OCI-LY3 (cell line): ENCODE results near the gene LRFN4.

Experiments
- H2AFZ ChIP-seq: fragments of 200-600, 300-600 bp; shearing (Covaris generic); 2 replicates; pipeline ENCODE4 v1.6.0; 2014; ENCODE audit warnings: antibody characterized with exemption, low read depth, low read length
- H3K27ac ChIP-seq: fragments of 200-600, 300-600 bp; sonication (generic); 2 replicates; pipeline ENCODE4 v1.5.1; 2014; ENCODE audit warnings: mild to moderate bottlenecking, low read length, moderate library complexity, mixed read lengths
- H3K27me3 ChIP-seq: fragments of 200-600, 300-600 bp; sonication (generic); 2 replicates; pipeline ENCODE4 v1.6.1; 2014; ENCODE audit warnings: low read depth, low read length, mixed read lengths
- H3K36me3 ChIP-seq: fragments of 200-600, 300-600 bp; sonication (generic); replicated peaks from 2 replicates; pipeline ENCODE3; 2014; ENCODE audit warnings: low read depth, low read length, mixed read lengths
- H3K4me1 ChIP-seq: fragments of 300-600, 200-600 bp; sonication (generic); 2 replicates; pipeline ENCODE4 v1.6.1; 2014; ENCODE audit warnings: low read length, mixed read lengths
- H3K4me2 ChIP-seq: fragments of 200-600, 300-600 bp; sonication (generic); 2 replicates; pipeline ENCODE4 v1.6.1; 2014; ENCODE audit warnings: low read length, mixed read lengths
- H3K4me3 ChIP-seq: fragments of 300-600, 200-600 bp; sonication (generic); 2 replicates; pipeline ENCODE4 v1.5.1; 2014; ENCODE audit warnings: antibody characterized with exemption, mild to moderate bottlenecking, low read length, moderate library complexity
- H3K79me2 ChIP-seq: fragments of 300-600, 200-600 bp; shearing (Covaris generic); 2 replicates; pipeline ENCODE4 v1.6.1; 2014; ENCODE audit warnings: mild to moderate bottlenecking, low read length, mixed read lengths
- H3K9ac ChIP-seq: fragments of 300-600, 200-600 bp; shearing (Covaris generic); 2 replicates; pipeline ENCODE4 v1.6.0; 2014; ENCODE audit warnings: mild to moderate bottlenecking, low read length, moderate library complexity
- H3K9me3 ChIP-seq: fragments of 200-600, 300-600 bp; shearing (Covaris generic); 2 replicates; pipeline ENCODE4 v1.6.1; 2014; ENCODE audit warnings: low read length, mixed read lengths; ENCODE audit not compliant: insufficient read depth
- H4K20me1 ChIP-seq: fragments of 200-600, 300-600 bp; sonication (generic); 2 replicates; pipeline ENCODE4 v1.6.1; 2016; ENCODE audit warnings: low read length, mixed read lengths; ENCODE audit not compliant: insufficient read depth
- EZH2phosphoT487 ChIP-seq: fragments of 200-600 bp; shearing (Covaris generic); IDR thresholded peaks from 2 replicates; pipeline ENCODE4 v1.6.1; 2018; ENCODE audit warnings: antibody characterized with exemption, mixed run types, low read depth
- TF ChIP-seq, protein P1 (sequence below): fragments of 200-600, 300-600 bp; sonication (generic); IDR thresholded peaks from 2 replicates; pipeline ENCODE4 v1.5.1; 2014; ENCODE audit warnings: antibody characterized with exemption, low read length, low read depth

LRFN4 gene

GRCh38 chr11:66845143-66845875 is 11.6 kb upstream of the LRFN4 start:
- Histone ChIP-seq H3K36me3 (peaks cover 16% of the 10 kb centered on the region), H3K4me3 (no peak overlapping the region), H3K9ac (no peak overlapping the region), H3K27ac (no peak overlapping the region), H4K20me1 (no peaks in the 10 kb centered on the region), H2AFZ (no peak overlapping the region), H3K4me1 (peaks cover 18% of the 10 kb centered on the region), H3K9me3 (no peaks in the 10 kb centered on the region), H3K27me3 (no peaks in the 10 kb centered on the region), H3K79me2 (peaks cover 45% of the 10 kb centered on the region), H3K4me2 (no peak overlapping the region)
- TF ChIP-seq EZH2phosphoT487: no peak
- TF ChIP-seq, protein P1, sequence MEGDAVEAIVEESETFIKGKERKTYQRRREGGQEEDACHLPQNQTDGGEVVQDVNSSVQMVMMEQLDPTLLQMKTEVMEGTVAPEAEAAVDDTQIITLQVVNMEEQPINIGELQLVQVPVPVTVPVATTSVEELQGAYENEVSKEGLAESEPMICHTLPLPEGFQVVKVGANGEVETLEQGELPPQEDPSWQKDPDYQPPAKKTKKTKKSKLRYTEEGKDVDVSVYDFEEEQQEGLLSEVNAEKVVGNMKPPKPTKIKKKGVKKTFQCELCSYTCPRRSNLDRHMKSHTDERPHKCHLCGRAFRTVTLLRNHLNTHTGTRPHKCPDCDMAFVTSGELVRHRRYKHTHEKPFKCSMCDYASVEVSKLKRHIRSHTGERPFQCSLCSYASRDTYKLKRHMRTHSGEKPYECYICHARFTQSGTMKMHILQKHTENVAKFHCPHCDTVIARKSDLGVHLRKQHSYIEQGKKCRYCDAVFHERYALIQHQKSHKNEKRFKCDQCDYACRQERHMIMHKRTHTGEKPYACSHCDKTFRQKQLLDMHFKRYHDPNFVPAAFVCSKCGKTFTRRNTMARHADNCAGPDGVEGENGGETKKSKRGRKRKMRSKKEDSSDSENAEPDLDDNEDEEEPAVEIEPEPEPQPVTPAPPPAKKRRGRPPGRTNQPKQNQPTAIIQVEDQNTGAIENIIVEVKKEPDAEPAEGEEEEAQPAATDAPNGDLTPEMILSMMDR: no peak

DNA sequence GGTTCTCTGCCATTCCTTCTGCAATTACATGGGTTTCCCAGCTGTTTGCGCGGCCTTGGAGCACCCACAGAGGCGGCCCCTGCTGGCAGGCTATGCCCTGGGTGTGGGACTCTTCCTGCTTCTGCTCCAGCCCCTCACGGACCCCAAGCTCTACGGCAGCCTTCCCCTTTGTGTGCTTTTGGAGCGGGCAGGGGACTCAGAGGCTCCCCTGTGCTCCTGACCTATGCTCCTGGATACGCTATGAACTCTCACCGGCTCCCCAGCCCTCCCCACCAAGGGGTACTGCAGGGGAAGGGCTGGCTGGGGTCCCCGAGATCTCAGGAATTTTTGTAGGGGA is 11.0 kb upstream of the LRFN4 start:
- H3K36me3 ChIP-seq: peaks cover 14% of the 10 kb centered on the region
- H3K27me3 ChIP-seq: no peaks in the 10 kb centered on the region
- H3K9ac ChIP-seq: no peak overlapping the region
- TF ChIP-seq, protein P1: no peak
- no peak for TF ChIP-seq EZH2phosphoT487
- H3K27ac ChIP-seq: no peak overlapping the region
- no peaks in the 10 kb centered on the region for H4K20me1 ChIP-seq
- H3K79me2 ChIP-seq: peaks cover 39% of the 10 kb centered on the region
- no peaks in the 10 kb centered on the region for H3K9me3 ChIP-seq
- H3K4me1 ChIP-seq: peaks cover 18% of the 10 kb centered on the region
- no peak overlapping the region for H3K4me3 ChIP-seq
- H2AFZ ChIP-seq: no peak overlapping the region
- no peak overlapping the region for H3K4me2 ChIP-seq

DNA sequence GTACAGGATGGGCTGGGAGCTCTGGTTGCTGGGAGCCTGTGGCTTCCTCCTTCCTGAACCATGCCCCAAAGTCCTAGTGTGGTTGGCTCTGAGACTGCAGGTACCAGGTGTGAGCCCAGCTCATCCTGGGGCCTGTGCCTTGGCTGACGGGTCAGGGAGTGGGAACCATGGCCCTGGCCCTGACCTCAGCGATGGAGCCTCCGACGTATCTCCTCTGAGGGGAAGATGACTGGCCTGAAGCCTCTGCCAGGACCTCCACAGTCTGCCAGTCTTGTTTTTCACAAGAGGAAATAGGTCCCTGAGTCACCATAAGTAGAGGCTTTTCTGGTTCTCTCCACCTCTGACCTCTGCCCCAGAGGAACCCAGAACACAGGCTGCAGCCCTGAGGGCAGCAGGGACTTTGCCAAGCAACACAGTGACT is 10.2 kb upstream of the LRFN4 start:
- Histone ChIP-seq H3K4me3 (no peak overlapping the region), H3K9me3 (no peaks in the 10 kb centered on the region), H3K79me2 (peaks cover 34% of the 10 kb centered on the region), H3K36me3 (peaks cover 9% of the 10 kb centered on the region), H3K4me1 (peaks cover 21% of the 10 kb centered on the region), H3K27ac (no peak overlapping the region), H3K4me2 (no peak overlapping the region), H2AFZ (no peak overlapping the region), H4K20me1 (no peaks in the 10 kb centered on the region), H3K9ac (no peak overlapping the region), H3K27me3 (no peaks in the 10 kb centered on the region)
- TF ChIP-seq EZH2phosphoT487: no peak
- TF ChIP-seq, protein P1: no peak

GRCh38 chr11:66847461-66848232 is 9.2 kb upstream of the LRFN4 start:
- no peak overlapping the region for H3K27ac ChIP-seq
- H3K9ac ChIP-seq: no peak overlapping the region
- no peaks in the 10 kb centered on the region for H4K20me1 ChIP-seq
- H3K4me2 ChIP-seq: no peak overlapping the region
- no peak overlapping the region for H3K4me3 ChIP-seq
- H3K27me3 ChIP-seq: no peaks in the 10 kb centered on the region
- TF ChIP-seq EZH2phosphoT487: no peak
- TF ChIP-seq, protein P1: no peak
- H3K4me1 ChIP-seq: peaks cover 21% of the 10 kb centered on the region
- peaks cover 7% of the 10 kb centered on the region for H3K36me3 ChIP-seq
- no peak overlapping the region for H2AFZ ChIP-seq
- H3K79me2 ChIP-seq: peaks cover 24% of the 10 kb centered on the region
- H3K9me3 ChIP-seq: no peaks in the 10 kb centered on the region
